SU-DHL-6 (cell line): ENCODE results near the gene ARL10.

Source experiments
- H2AFZ ChIP-seq: fragments of 200-600 bp; sonication (generic); 2 replicates; pipeline ENCODE4 v1.6.1; 2014; ENCODE audit warnings: low read depth, mild to moderate bottlenecking, moderate library complexity, mixed read lengths, antibody characterized with exemption, low read length; ENCODE audit not compliant: severe bottlenecking
- H3F3A ChIP-seq: fragments of 200-600 bp; shearing (Covaris generic); 2 replicates; pipeline ENCODE4 v1.6.0; 2016; ENCODE audit warnings: antibody characterized with exemption, mild to moderate bottlenecking; ENCODE audit not compliant: insufficient read depth
- H3K27ac ChIP-seq: fragments of 200-600 bp; sonication (generic); 2 replicates; pipeline ENCODE4 v1.5.1; 2016; ENCODE audit warnings: low read depth, mild to moderate bottlenecking, low read length, moderate library complexity, mixed read lengths
- H3K27me3 ChIP-seq: fragments of 200-600 bp; sonication (generic), shearing (Covaris generic); 2 replicates; pipeline ENCODE4 v1.6.0; 2014; ENCODE audit warnings: mild to moderate bottlenecking, low read length
- H3K36me3 ChIP-seq: fragments of 200-600 bp; sonication (generic); 2 replicates; pipeline ENCODE4 v1.6.1; 2014; ENCODE audit warnings: mild to moderate bottlenecking, low read length, mixed read lengths
- H3K4me2 ChIP-seq: fragments of 300-600, 200-600 bp; shearing (Covaris generic), sonication (generic); 2 replicates; pipeline ENCODE4 v1.6.0; 2014; ENCODE audit warnings: low read length, low read depth, mild to moderate bottlenecking; ENCODE audit not compliant: poor library complexity, severe bottlenecking
- H3K4me3 ChIP-seq: fragments of 200-600 bp; sonication (generic); 2 replicates; pipeline ENCODE4 v1.5.1; 2014; ENCODE audit warnings: antibody characterized with exemption, low read length, mild to moderate bottlenecking, mixed read lengths; ENCODE audit not compliant: insufficient read depth, poor library complexity, severe bottlenecking
- H3K79me2 ChIP-seq: fragments of 200-600 bp; sonication (generic); 2 replicates; pipeline ENCODE4 v1.6.1; 2014; ENCODE audit warnings: mild to moderate bottlenecking, low read length, moderate library complexity; ENCODE audit not compliant: insufficient read depth
- H3K9ac ChIP-seq: fragments of 200-600 bp; sonication (generic); 2 replicates; pipeline ENCODE4 v1.7.0; 2014; ENCODE audit warnings: mild to moderate bottlenecking, low read length
- H3K9me2 ChIP-seq: fragments of 200-600 bp; sonication (generic); replicated peaks from 2 replicates; pipeline ENCODE4 v1.6.1; 2014; ENCODE audit warnings: low read length; ENCODE audit not compliant: insufficient read depth
- H3K9me3 ChIP-seq: fragments of 200-600 bp; sonication (generic); 2 replicates; pipeline ENCODE4 v1.6.1; 2014; ENCODE audit warnings: low read length, mixed read lengths; ENCODE audit not compliant: insufficient read depth
- H4K20me1 ChIP-seq: fragments of 200-600 bp; sonication (generic); 2 replicates; pipeline ENCODE4 v1.6.1; 2014; ENCODE audit warnings: low read depth, mild to moderate bottlenecking, antibody characterized with exemption, low read length, moderate library complexity, mixed read lengths
- CTCF ChIP-seq: fragments of 200-600 bp; sonication (generic); IDR thresholded peaks from one replicate; pipeline ENCODE4 v1.5.1; 2017; ENCODE audit warnings: antibody characterized with exemption, mild to moderate bottlenecking, low read length, moderate library complexity; ENCODE audit not compliant: insufficient read depth, poor library complexity, severe bottlenecking
- EZH2phosphoT487 ChIP-seq: fragments of 200-600 bp; sonication (generic), shearing (Covaris generic); conservative IDR thresholded peaks from 2 replicates; pipeline ENCODE4 v1.6.1; 2018; ENCODE audit warnings: mild to moderate bottlenecking, antibody characterized with exemption, low read length, moderate library complexity, mixed read lengths

ARL10 gene

GRCh38 chr5:176320577-176320976 lies 44.7 kb upstream of the ARL10 start:
- H3K9ac ChIP-seq, result no peak overlapping the region
- no peak overlapping the region for H3K4me3 ChIP-seq
- H4K20me1 ChIP-seq, result no peaks in the 10 kb centered on the region
- no peaks in the 10 kb centered on the region for H3K36me3 ChIP-seq
- no peaks in the 10 kb centered on the region for H3K27me3 ChIP-seq
- no peak overlapping the region for H2AFZ ChIP-seq
- no peaks in the 10 kb centered on the region for H3K79me2 ChIP-seq
- no peak overlapping the region for H3K4me2 ChIP-seq
- no peak for TF ChIP-seq CTCF
- no peak for TF ChIP-seq EZH2phosphoT487
- no peaks in the 10 kb centered on the region for H3K9me2 ChIP-seq
- no peaks in the 10 kb centered on the region for H3K9me3 ChIP-seq
- no peaks in the 10 kb centered on the region for H3F3A ChIP-seq
- no peak overlapping the region for H3K27ac ChIP-seq

- no peak overlapping the region for H3K9ac ChIP-seq
- no peaks in the 10 kb centered on the region for H3F3A ChIP-seq
- no peaks in the 10 kb centered on the region for H4K20me1 ChIP-seq
- no peaks in the 10 kb centered on the region for H3K27me3 ChIP-seq
- TF ChIP-seq EZH2phosphoT487, result no peak
- TF ChIP-seq CTCF, result no peak
- H3K79me2 ChIP-seq, result no peaks in the 10 kb centered on the region
- H3K4me3 ChIP-seq, result no peak overlapping the region
- H3K9me3 ChIP-seq, result no peaks in the 10 kb centered on the region
- no peak overlapping the region for H3K27ac ChIP-seq
- no peak overlapping the region for H3K4me2 ChIP-seq
- H3K9me2 ChIP-seq, result no peaks in the 10 kb centered on the region
- no peak overlapping the region for H2AFZ ChIP-seq
- no peaks in the 10 kb centered on the region for H3K36me3 ChIP-seq
Measured at GRCh38 chr5:176334031-176334770, 31.1 kb upstream of the ARL10 start.

GRCh38 chr5:176337913-176338312 lies 27.4 kb upstream of the ARL10 start:
- no peaks in the 10 kb centered on the region for H4K20me1 ChIP-seq
- no peaks in the 10 kb centered on the region for H3F3A ChIP-seq
- no peaks in the 10 kb centered on the region for H3K9me3 ChIP-seq
- H3K4me3 ChIP-seq, result no peak overlapping the region
- H3K9ac ChIP-seq, result no peak overlapping the region
- no peak overlapping the region for H3K4me2 ChIP-seq
- H3K36me3 ChIP-seq, result no peaks in the 10 kb centered on the region
- no peaks in the 10 kb centered on the region for H3K9me2 ChIP-seq
- no peak for TF ChIP-seq CTCF
- no peak for TF ChIP-seq EZH2phosphoT487
- H2AFZ ChIP-seq, result no peak overlapping the region
- H3K27me3 ChIP-seq, result no peaks in the 10 kb centered on the region
- no peak overlapping the region for H3K27ac ChIP-seq
- no peaks in the 10 kb centered on the region for H3K79me2 ChIP-seq
